DOHH2 (cell line): ENCODE data around the gene NAA60.

ENCODE experiments used
- H3F3A ChIP-seq: fragments of 200-600 bp; sonication (generic), shearing (Covaris generic); 2 replicates; pipeline ENCODE4 v1.6.0; 2016; ENCODE audit warnings: antibody characterized with exemption, mild to moderate bottlenecking; ENCODE audit not compliant: control insufficient read depth, insufficient read depth
- H3K27ac ChIP-seq: fragments of 200-600 bp; sonication (generic); 2 replicates; pipeline ENCODE4 v1.5.1; 2014; ENCODE audit warnings: low read depth, mild to moderate bottlenecking, low read length, moderate library complexity
- H3K27me3 ChIP-seq: fragments of 200-600 bp; sonication (generic); 2 replicates; pipeline ENCODE4 v1.6.1; 2014; ENCODE audit warnings: mild to moderate bottlenecking, low read length, mixed read lengths; ENCODE audit not compliant: control insufficient read depth
- H3K36me3 ChIP-seq: fragments of 200-600 bp; sonication (generic); 2 replicates; pipeline ENCODE4 v1.6.1; 2014; ENCODE audit warnings: mild to moderate bottlenecking, low read length, moderate library complexity, mixed read lengths; ENCODE audit not compliant: control insufficient read depth
- H3K4me1 ChIP-seq: fragments of 200-600 bp; sonication (generic); 2 replicates; pipeline ENCODE4 v1.6.1; 2014; ENCODE audit warnings: mild to moderate bottlenecking, low read length, mixed read lengths; ENCODE audit not compliant: control insufficient read depth
- H3K4me2 ChIP-seq: fragments of 200-600 bp; sonication (generic); 2 replicates; pipeline ENCODE4 v1.6.0; 2014; ENCODE audit warnings: mild to moderate bottlenecking, low read length, moderate library complexity
- H3K4me3 ChIP-seq: fragments of 200-600 bp; sonication (generic); 2 replicates; pipeline ENCODE4 v1.5.1; 2014; ENCODE audit warnings: mild to moderate bottlenecking, low read length, mixed read lengths
- H3K79me2 ChIP-seq: fragments of 200-600 bp; sonication (generic); 2 replicates; pipeline ENCODE4 v1.6.1; 2014; ENCODE audit warnings: mild to moderate bottlenecking, low read length, mixed read lengths; ENCODE audit not compliant: control insufficient read depth
- H3K9me2 ChIP-seq: fragments of 200-600 bp; sonication (generic); replicated peaks from 2 replicates; pipeline ENCODE4 v1.6.1; 2014; ENCODE audit warnings: mild to moderate bottlenecking, low read length, mixed read lengths; ENCODE audit not compliant: control insufficient read depth
- H3K9me3 ChIP-seq: fragments of 200-600 bp; sonication (generic); 2 replicates; pipeline ENCODE4 v1.6.1; 2014; ENCODE audit warnings: antibody characterized with exemption, low read length, mixed read lengths; ENCODE audit not compliant: control insufficient read depth, insufficient read depth
- H4K20me1 ChIP-seq: fragments of 200-600 bp; sonication (generic); 2 replicates; pipeline ENCODE4 v1.6.0; 2014; ENCODE audit warnings: low read depth, mild to moderate bottlenecking, antibody characterized with exemption, low read length, moderate library complexity; ENCODE audit not compliant: control insufficient read depth, insufficient read depth
- EZH2phosphoT487 ChIP-seq: fragments of 200-600 bp; sonication (generic); IDR thresholded peaks from 2 replicates; pipeline ENCODE4 v1.6.1; 2017; ENCODE audit warnings: borderline replicate concordance, mild to moderate bottlenecking, antibody characterized with exemption, low read length, moderate library complexity, mixed read lengths
- TF ChIP-seq, protein P1 (sequence below): fragments of 200-600 bp; sonication (generic); IDR thresholded peaks from one replicate; pipeline ENCODE4 v1.5.1; 2014; ENCODE audit warnings: antibody characterized with exemption, mild to moderate bottlenecking, low read depth, low read length; ENCODE audit not compliant: poor library complexity, severe bottlenecking

NAA60 gene

DNA sequence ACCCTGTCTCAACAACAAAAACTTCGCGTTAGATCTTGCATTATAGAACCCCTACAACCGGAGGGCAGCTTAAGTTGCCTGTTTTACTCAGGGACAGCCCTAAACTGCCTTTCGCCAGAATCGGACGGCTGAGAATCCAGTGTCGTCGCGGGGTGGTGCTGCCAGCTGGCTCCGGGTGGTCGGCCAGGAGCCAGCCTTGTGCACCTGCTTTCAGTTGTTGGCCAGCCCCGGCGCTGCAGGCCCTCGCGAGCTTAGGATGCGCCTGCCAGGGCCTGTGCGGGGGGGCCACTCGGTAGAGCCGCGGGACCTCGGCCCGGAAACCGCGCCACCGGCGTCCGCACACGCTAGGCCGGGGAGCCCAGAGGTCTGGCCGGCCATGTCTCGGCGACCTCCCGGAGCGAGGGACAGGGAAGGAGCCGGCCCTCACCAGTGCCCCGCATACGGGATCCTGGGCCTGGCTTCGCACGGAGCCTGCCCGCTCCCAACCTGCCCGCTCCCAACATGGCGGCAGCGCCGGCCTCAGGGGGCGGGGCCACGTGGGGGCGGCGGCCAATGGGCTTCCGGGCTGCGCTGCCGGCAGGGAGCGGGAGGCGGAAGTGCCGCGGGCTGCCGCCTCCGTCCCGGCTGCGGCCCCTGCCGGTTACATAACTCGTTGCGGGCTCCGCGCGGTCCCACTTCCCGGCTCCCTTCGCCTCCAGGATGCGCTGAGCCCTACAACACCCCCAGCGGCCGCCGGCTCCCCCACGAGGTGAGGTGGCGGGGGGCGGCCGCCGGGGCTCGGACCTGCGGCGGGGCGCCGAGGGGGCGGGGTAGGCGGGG is 14.2 kb downstream of the NAA60 start:
- peaks cover 50% of the 10 kb centered on the region for H3K79me2 ChIP-seq
- H3K27ac ChIP-seq = peak overlapping the region; percentile 50
- no peaks in the 10 kb centered on the region for H3K9me3 ChIP-seq
- H3K9me2 ChIP-seq = no peaks in the 10 kb centered on the region
- no peaks in the 10 kb centered on the region for H4K20me1 ChIP-seq
- no peaks in the 10 kb centered on the region; the same call in none of the 2 replicates for H3K36me3 ChIP-seq
- no peak for TF ChIP-seq EZH2phosphoT487
- TF ChIP-seq, protein P1, sequence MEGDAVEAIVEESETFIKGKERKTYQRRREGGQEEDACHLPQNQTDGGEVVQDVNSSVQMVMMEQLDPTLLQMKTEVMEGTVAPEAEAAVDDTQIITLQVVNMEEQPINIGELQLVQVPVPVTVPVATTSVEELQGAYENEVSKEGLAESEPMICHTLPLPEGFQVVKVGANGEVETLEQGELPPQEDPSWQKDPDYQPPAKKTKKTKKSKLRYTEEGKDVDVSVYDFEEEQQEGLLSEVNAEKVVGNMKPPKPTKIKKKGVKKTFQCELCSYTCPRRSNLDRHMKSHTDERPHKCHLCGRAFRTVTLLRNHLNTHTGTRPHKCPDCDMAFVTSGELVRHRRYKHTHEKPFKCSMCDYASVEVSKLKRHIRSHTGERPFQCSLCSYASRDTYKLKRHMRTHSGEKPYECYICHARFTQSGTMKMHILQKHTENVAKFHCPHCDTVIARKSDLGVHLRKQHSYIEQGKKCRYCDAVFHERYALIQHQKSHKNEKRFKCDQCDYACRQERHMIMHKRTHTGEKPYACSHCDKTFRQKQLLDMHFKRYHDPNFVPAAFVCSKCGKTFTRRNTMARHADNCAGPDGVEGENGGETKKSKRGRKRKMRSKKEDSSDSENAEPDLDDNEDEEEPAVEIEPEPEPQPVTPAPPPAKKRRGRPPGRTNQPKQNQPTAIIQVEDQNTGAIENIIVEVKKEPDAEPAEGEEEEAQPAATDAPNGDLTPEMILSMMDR = peak; percentile 28
- H3F3A ChIP-seq = peaks cover 5% of the 10 kb centered on the region
- H3K4me1 ChIP-seq = peaks cover 23% of the 10 kb centered on the region
- H3K4me2 ChIP-seq = peak overlapping the region; percentile 92
- H3K27me3 ChIP-seq = no peaks in the 10 kb centered on the region
- H3K4me3 ChIP-seq = peak overlapping the region; percentile 93

DNA sequence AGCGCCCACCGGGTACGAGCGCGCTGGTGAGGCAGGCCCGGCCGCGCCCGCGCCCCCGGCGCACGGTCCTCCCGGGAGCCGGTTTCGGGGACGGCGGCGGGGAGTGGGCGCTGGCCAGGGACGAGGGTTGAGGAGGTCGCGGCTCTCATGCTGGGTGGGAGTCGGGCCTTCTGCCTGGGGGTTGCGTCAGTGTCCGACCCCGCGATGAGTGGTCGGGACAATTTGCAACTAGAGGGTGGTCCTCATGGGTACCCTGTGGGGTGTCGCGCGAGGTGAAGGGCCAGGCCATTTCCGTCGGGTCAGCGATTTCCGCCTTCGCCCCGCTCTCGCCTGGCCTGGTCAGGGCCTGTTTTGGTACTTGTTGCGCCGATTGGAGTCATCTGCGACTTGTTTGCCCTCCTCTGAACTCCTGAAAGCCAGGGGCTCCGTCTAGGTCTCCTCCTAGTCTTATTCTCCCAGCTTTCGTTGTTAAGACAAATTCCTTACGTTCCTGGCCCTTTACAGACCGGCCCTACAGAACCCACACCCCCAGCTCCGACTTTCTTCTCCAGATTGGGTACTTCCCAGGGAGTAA is 14.9 kb downstream of the NAA60 start:
- Histone ChIP-seq H3F3A (peaks cover 5% of the 10 kb centered on the region), H3K27me3 (no peaks in the 10 kb centered on the region), H3K9me2 (no peaks in the 10 kb centered on the region), H3K9me3 (no peaks in the 10 kb centered on the region), H3K36me3 (no peaks in the 10 kb centered on the region; the same call in none of the 2 replicates), H3K79me2 (peaks cover 57% of the 10 kb centered on the region), H3K4me3 (peak overlapping the region; percentile 93), H3K4me1 (peaks cover 23% of the 10 kb centered on the region), H4K20me1 (no peaks in the 10 kb centered on the region), H3K4me2 (peak overlapping the region; percentile 92), H3K27ac (no peak overlapping the region)
- TF ChIP-seq, protein P1 = no peak
- TF ChIP-seq EZH2phosphoT487 = no peak

DNA sequence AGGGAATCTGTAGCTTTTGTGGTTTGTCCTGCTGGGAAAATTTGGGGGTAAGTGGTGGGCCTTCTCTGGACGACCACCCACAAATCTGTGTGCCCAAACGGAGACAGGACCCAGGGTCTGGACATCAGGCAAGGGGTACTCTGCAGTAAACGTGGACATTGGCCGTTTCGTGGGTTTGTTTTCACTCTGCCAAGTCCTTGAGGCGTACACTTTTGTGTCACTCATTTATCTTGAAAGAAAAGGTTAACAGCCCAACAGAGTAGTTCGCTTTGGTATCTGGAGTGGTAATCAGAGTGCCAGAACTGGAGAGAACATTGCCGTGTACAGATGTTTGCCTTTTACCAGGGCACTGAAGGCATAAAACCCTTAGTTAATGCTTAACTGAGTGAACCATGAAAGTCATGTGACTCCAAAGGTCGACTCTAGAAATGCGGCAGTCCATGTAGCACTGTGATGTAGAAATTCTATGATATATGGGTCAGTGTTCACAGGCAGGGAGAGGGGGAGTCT is 15.4 kb downstream of the NAA60 start:
- H3K79me2 ChIP-seq = peaks cover 62% of the 10 kb centered on the region

More for the DNA sequence above, 15.4 kb downstream of the NAA60 start:
- peaks cover 23% of the 10 kb centered on the region for H3K4me1 ChIP-seq
- peak overlapping the region; percentile 93 for H3K4me3 ChIP-seq
- no peaks in the 10 kb centered on the region; the same call in none of the 2 replicates for H3K36me3 ChIP-seq
- H4K20me1 ChIP-seq = no peaks in the 10 kb centered on the region
- no peak overlapping the region for H3K27ac ChIP-seq
- H3K27me3 ChIP-seq = no peaks in the 10 kb centered on the region
- peaks cover 5% of the 10 kb centered on the region for H3F3A ChIP-seq
- H3K9me3 ChIP-seq = no peaks in the 10 kb centered on the region
- no peaks in the 10 kb centered on the region for H3K9me2 ChIP-seq
- no peak for TF ChIP-seq EZH2phosphoT487
- TF ChIP-seq, protein P1 = no peak
- peak overlapping the region; percentile 92 for H3K4me2 ChIP-seq
